T-helper 17 cell (primary cell): ENCODE data around the gene PTPRG. TPM values are rescaled to one million over a fixed set of nuclear protein-coding genes. Genes with fewer than 3 reads are reported as not detected.

ENCODE experiments used
- ATAC-seq: fragments of 150-1000 bp; cut with Tn5 transposase; 2 replicates; pipeline ENCODE4 v1.10.0; 2021; ENCODE audit warnings: mild to moderate bottlenecking, moderate library complexity
- DNase-seq, 3 donors: peaks; one replicate each; pipeline versions ENCODE4 v3.0.0 to v3.0.0-alpha.2; 2020 to 2021
- H3K9me3 ChIP-seq: one replicate; pipeline ENCODE4 v1.7.0; 2013; ENCODE audit warnings: low read length, mild to moderate bottlenecking; ENCODE audit not compliant: control insufficient read depth, poor library complexity, severe bottlenecking
- H3K27ac Mint-ChIP-seq: one replicate; pipeline ENCODE4 v1.8.0; 2022; ENCODE audit warnings: mild to moderate bottlenecking, moderate library complexity, mixed read lengths
- H3K27me3 Mint-ChIP-seq: one replicate; pipeline ENCODE4 v1.8.0; 2022; ENCODE audit warnings: mixed read lengths
- H3K36me3 Mint-ChIP-seq: one replicate; pipeline ENCODE4 v1.8.0; 2022; ENCODE audit warnings: low read depth, mixed read lengths
- H3K4me1 Mint-ChIP-seq: one replicate; pipeline ENCODE4 v1.8.0; 2022; ENCODE audit warnings: mild to moderate bottlenecking, mixed read lengths
- H3K4me3 Mint-ChIP-seq: one replicate; pipeline ENCODE4 v1.8.0; 2022; ENCODE audit warnings: mild to moderate bottlenecking, moderate library complexity, mixed read lengths
- total RNA-seq, 4 donors: library from RNA in 2 of 4; stranded (reverse) in 2 of 4; gene quantifications; one replicate each; pipeline ENCODE4 v1.2.3 and lab custom pipeline; 2022 to 2026

PTPRG gene
- total RNA-seq, 2 donors from 2014 or later, result 0.02 TPM; not detected in 1

- ATAC-seq (no peak), DNase-seq (no peak)
- Mint-ChIP-seq H3K4me3 (no peak overlapping the region), H3K27ac (no peak overlapping the region), H3K4me1 (no peaks in the 10 kb centered on the region), H3K36me3 (no peaks in the 10 kb centered on the region), H3K27me3 (peaks cover 18% of the 10 kb centered on the region)
- no peaks in the 10 kb centered on the region for H3K9me3 ChIP-seq
Measured at GRCh38 chr3:62178032-62178431, 616.7 kb downstream of the PTPRG start.

- no peaks in the 10 kb centered on the region for H3K9me3 ChIP-seq
- Mint-ChIP-seq H3K36me3 (no peaks in the 10 kb centered on the region), H3K27ac (no peak overlapping the region), H3K27me3 (peaks cover 18% of the 10 kb centered on the region), H3K4me3 (no peak overlapping the region), H3K4me1 (no peaks in the 10 kb centered on the region)
- ATAC-seq, result no peak
- DNase-seq, result no peak
Measured at GRCh38 chr3:62178739-62179600, 617.6 kb downstream of the PTPRG start.

- Mint-ChIP-seq H3K27me3 (peaks cover 23% of the 10 kb centered on the region), H3K4me3 (no peak overlapping the region), H3K27ac (no peak overlapping the region), H3K36me3 (no peaks in the 10 kb centered on the region), H3K4me1 (peaks cover 3% of the 10 kb centered on the region)
- H3K9me3 ChIP-seq, result no peaks in the 10 kb centered on the region
- ATAC-seq, result no peak
- DNase-seq, result no peak
Measured at GRCh38 chr3:62180514-62180913, 619.1 kb downstream of the PTPRG start.

- ATAC-seq (no peak), DNase-seq (no peak)
- Mint-ChIP-seq H3K36me3 (no peaks in the 10 kb centered on the region), H3K4me1 (peaks cover 3% of the 10 kb centered on the region), H3K27me3 (peaks cover 27% of the 10 kb centered on the region), H3K4me3 (no peak overlapping the region), H3K27ac (no peak overlapping the region)
- H3K9me3 ChIP-seq, result no peaks in the 10 kb centered on the region
Measured at GRCh38 chr3:62183087-62183486, 621.7 kb downstream of the PTPRG start.

- Mint-ChIP-seq H3K4me1 (peaks cover 8% of the 10 kb centered on the region), H3K36me3 (no peaks in the 10 kb centered on the region), H3K27ac (no peak overlapping the region), H3K4me3 (no peak overlapping the region), H3K27me3 (peaks cover 27% of the 10 kb centered on the region)
- DNase-seq (no peak), ATAC-seq (no peak)
- H3K9me3 ChIP-seq, result no peaks in the 10 kb centered on the region
Measured at GRCh38 chr3:62183969-62184368, 622.6 kb downstream of the PTPRG start.

- Mint-ChIP-seq H3K36me3 (no peaks in the 10 kb centered on the region), H3K4me1 (peaks cover 8% of the 10 kb centered on the region), H3K27ac (no peak overlapping the region), H3K27me3 (peaks cover 31% of the 10 kb centered on the region), H3K4me3 (no peak overlapping the region)
- no peaks in the 10 kb centered on the region for H3K9me3 ChIP-seq
- DNase-seq (no peak), ATAC-seq (no peak)
Measured at GRCh38 chr3:62184559-62184958, 623.2 kb downstream of the PTPRG start.

GRCh38 chr3:62187022-62187431 is 625.7 kb downstream of the PTPRG start:
- Mint-ChIP-seq H3K27ac (no peak overlapping the region), H3K4me1 (peaks cover 8% of the 10 kb centered on the region), H3K36me3 (no peaks in the 10 kb centered on the region), H3K4me3 (no peak overlapping the region), H3K27me3 (peaks cover 42% of the 10 kb centered on the region)
- ATAC-seq (no peak), DNase-seq (no peak)
- no peaks in the 10 kb centered on the region for H3K9me3 ChIP-seq

- peaks cover 8% of the 10 kb centered on the region for H3K4me1 Mint-ChIP-seq
- peak overlapping the region; percentile 21 for H3K4me3 Mint-ChIP-seq
- peaks cover 42% of the 10 kb centered on the region for H3K27me3 Mint-ChIP-seq
- no peaks in the 10 kb centered on the region for H3K9me3 ChIP-seq
- H3K36me3 Mint-ChIP-seq, result no peaks in the 10 kb centered on the region
- H3K27ac Mint-ChIP-seq, result no peak overlapping the region
- peak; percentile 64 for ATAC-seq
- peak; percentile 24 for DNase-seq
Measured at GRCh38 chr3:62188681-62189375, 627.5 kb downstream of the PTPRG start.

- DNase-seq (no peak), ATAC-seq (no peak)
- no peaks in the 10 kb centered on the region for H3K36me3 Mint-ChIP-seq
- H3K27ac Mint-ChIP-seq, result no peak overlapping the region
- peaks cover 42% of the 10 kb centered on the region for H3K27me3 Mint-ChIP-seq
- no peaks in the 10 kb centered on the region for H3K9me3 ChIP-seq
- H3K4me3 Mint-ChIP-seq, result no peak overlapping the region
- H3K4me1 Mint-ChIP-seq, result peaks cover 8% of the 10 kb centered on the region
Measured at GRCh38 chr3:62189376-62189698, 628.0 kb downstream of the PTPRG start.

GRCh38 chr3:62192891-62193290 is 631.5 kb downstream of the PTPRG start:
- no peak overlapping the region for H3K27ac Mint-ChIP-seq
- no peaks in the 10 kb centered on the region for H3K36me3 Mint-ChIP-seq
- H3K4me1 Mint-ChIP-seq, result peaks cover 6% of the 10 kb centered on the region
- no peaks in the 10 kb centered on the region for H3K9me3 ChIP-seq
- no peak for ATAC-seq
- peaks cover 22% of the 10 kb centered on the region for H3K27me3 Mint-ChIP-seq
- DNase-seq, result no peak
- H3K4me3 Mint-ChIP-seq, result no peak overlapping the region

- no peaks in the 10 kb centered on the region for H3K9me3 ChIP-seq
- Mint-ChIP-seq H3K27me3 (peaks cover 22% of the 10 kb centered on the region), H3K36me3 (no peaks in the 10 kb centered on the region), H3K27ac (no peak overlapping the region), H3K4me1 (peaks cover 3% of the 10 kb centered on the region), H3K4me3 (no peak overlapping the region)
- no peak for DNase-seq
- no peak for ATAC-seq
Measured at GRCh38 chr3:62193586-62194345, 632.4 kb downstream of the PTPRG start.

GRCh38 chr3:62197350-62198012 is 636.1 kb downstream of the PTPRG start:
- H3K27me3 Mint-ChIP-seq, result peaks cover 11% of the 10 kb centered on the region
- ATAC-seq (no peak), DNase-seq (no peak)
- H3K27ac Mint-ChIP-seq, result no peak overlapping the region
- H3K9me3 ChIP-seq, result no peaks in the 10 kb centered on the region
- H3K36me3 Mint-ChIP-seq, result no peaks in the 10 kb centered on the region
- no peak overlapping the region for H3K4me3 Mint-ChIP-seq
- H3K4me1 Mint-ChIP-seq, result peaks cover 2% of the 10 kb centered on the region

GRCh38 chr3:62199126-62199525 is 637.8 kb downstream of the PTPRG start:
- peaks cover 16% of the 10 kb centered on the region for H3K27me3 Mint-ChIP-seq
- no peaks in the 10 kb centered on the region for H3K36me3 Mint-ChIP-seq
- ATAC-seq (no peak), DNase-seq (no peak)
- H3K4me3 Mint-ChIP-seq, result no peak overlapping the region
- no peaks in the 10 kb centered on the region for H3K9me3 ChIP-seq
- H3K4me1 Mint-ChIP-seq, result peaks cover 2% of the 10 kb centered on the region
- H3K27ac Mint-ChIP-seq, result no peak overlapping the region
